Osteocyte (in vitro differentiated cells): ENCODE results near the gene CD101. TPM values are rescaled to one million over a fixed set of nuclear protein-coding genes. Genes with fewer than 3 reads are reported as not detected.

Experiments
- DNase-seq: peaks from one replicate; pipeline ENCODE4 v3.0.0; 2021; ENCODE audit warnings: mixed read lengths; ENCODE audit not compliant: unreplicated experiment; ENCODE audit errors: extremely low spot score
- H3K27ac Mint-ChIP-seq: one replicate; pipeline ENCODE4 v1.8.0; 2021; ENCODE audit warnings: mild to moderate bottlenecking, mixed read lengths; ENCODE audit not compliant: unreplicated experiment
- H3K27me3 Mint-ChIP-seq: one replicate; pipeline ENCODE4 v1.8.0; 2021; ENCODE audit warnings: mixed read lengths; ENCODE audit not compliant: unreplicated experiment
- H3K36me3 Mint-ChIP-seq: one replicate; pipeline ENCODE4 v1.8.0; 2021; ENCODE audit warnings: mixed read lengths; ENCODE audit not compliant: unreplicated experiment
- H3K4me1 Mint-ChIP-seq: one replicate; pipeline ENCODE4 v1.8.0; 2021; ENCODE audit warnings: mixed read lengths; ENCODE audit not compliant: unreplicated experiment
- H3K4me3 Mint-ChIP-seq: one replicate; pipeline ENCODE4 v1.8.0; 2021; ENCODE audit warnings: mild to moderate bottlenecking, moderate library complexity, mixed read lengths; ENCODE audit not compliant: unreplicated experiment
- H3K9me3 Mint-ChIP-seq: one replicate; pipeline ENCODE4 v1.8.0; 2021; ENCODE audit warnings: mixed read lengths; ENCODE audit not compliant: unreplicated experiment
- total RNA-seq: library from RNA; stranded (reverse); gene quantifications from 2 replicates; pipeline ENCODE4 v1.2.1, GENCODE V29; 2021
- TF ChIP-seq, protein P1 (sequence below): fragments of 200-600 bp; sonication (generic); IDR thresholded peaks from 2 replicates; pipeline ENCODE4 v1.5.0; 2021; ENCODE audit warnings: antibody characterized with exemption, mild to moderate bottlenecking, moderate library complexity

The CD101 gene
- total RNA-seq, 1 donor from 2014 or later: 0.78 TPM

GRCh38 chr1:117007719-117008013, 6.1 kb downstream of the CD101 start:
- no peak overlapping the region for H3K27ac Mint-ChIP-seq

GRCh38 chr1:117008656-117009055, 7.1 kb downstream of the CD101 start:
- DNase-seq: no peak
- H3K27me3 Mint-ChIP-seq: peaks cover 11% of the 10 kb centered on the region
- TF ChIP-seq, protein P1, sequence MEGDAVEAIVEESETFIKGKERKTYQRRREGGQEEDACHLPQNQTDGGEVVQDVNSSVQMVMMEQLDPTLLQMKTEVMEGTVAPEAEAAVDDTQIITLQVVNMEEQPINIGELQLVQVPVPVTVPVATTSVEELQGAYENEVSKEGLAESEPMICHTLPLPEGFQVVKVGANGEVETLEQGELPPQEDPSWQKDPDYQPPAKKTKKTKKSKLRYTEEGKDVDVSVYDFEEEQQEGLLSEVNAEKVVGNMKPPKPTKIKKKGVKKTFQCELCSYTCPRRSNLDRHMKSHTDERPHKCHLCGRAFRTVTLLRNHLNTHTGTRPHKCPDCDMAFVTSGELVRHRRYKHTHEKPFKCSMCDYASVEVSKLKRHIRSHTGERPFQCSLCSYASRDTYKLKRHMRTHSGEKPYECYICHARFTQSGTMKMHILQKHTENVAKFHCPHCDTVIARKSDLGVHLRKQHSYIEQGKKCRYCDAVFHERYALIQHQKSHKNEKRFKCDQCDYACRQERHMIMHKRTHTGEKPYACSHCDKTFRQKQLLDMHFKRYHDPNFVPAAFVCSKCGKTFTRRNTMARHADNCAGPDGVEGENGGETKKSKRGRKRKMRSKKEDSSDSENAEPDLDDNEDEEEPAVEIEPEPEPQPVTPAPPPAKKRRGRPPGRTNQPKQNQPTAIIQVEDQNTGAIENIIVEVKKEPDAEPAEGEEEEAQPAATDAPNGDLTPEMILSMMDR: no peak
- no peak overlapping the region for H3K4me3 Mint-ChIP-seq
- no peaks in the 10 kb centered on the region for H3K36me3 Mint-ChIP-seq
- no peak overlapping the region for H3K27ac Mint-ChIP-seq
- H3K4me1 Mint-ChIP-seq: no peaks in the 10 kb centered on the region
- H3K9me3 Mint-ChIP-seq: no peaks in the 10 kb centered on the region

More at GRCh38 chr1:117007719-117008013, 6.1 kb downstream of the CD101 start:
- H3K27me3 Mint-ChIP-seq: peaks cover 11% of the 10 kb centered on the region
- no peaks in the 10 kb centered on the region for H3K36me3 Mint-ChIP-seq
- no peaks in the 10 kb centered on the region for H3K9me3 Mint-ChIP-seq
- no peak overlapping the region for H3K4me3 Mint-ChIP-seq
- TF ChIP-seq, protein P1: no peak
- no peak for DNase-seq
- peaks cover 2% of the 10 kb centered on the region for H3K4me1 Mint-ChIP-seq

GRCh38 chr1:117009132-117009531, 7.6 kb downstream of the CD101 start:
- Mint-ChIP-seq H3K27ac (no peak overlapping the region), H3K4me3 (no peak overlapping the region), H3K4me1 (no peaks in the 10 kb centered on the region), H3K27me3 (peaks cover 11% of the 10 kb centered on the region), H3K9me3 (no peaks in the 10 kb centered on the region), H3K36me3 (no peaks in the 10 kb centered on the region)
- TF ChIP-seq, protein P1: no peak
- DNase-seq: no peak

GRCh38 chr1:117010310-117010969, 8.9 kb downstream of the CD101 start:
- Mint-ChIP-seq H3K27ac (no peak overlapping the region), H3K4me1 (no peaks in the 10 kb centered on the region), H3K4me3 (no peak overlapping the region), H3K36me3 (no peaks in the 10 kb centered on the region), H3K27me3 (peaks cover 9% of the 10 kb centered on the region), H3K9me3 (no peaks in the 10 kb centered on the region)
- TF ChIP-seq, protein P1: no peak
- no peak for DNase-seq

- Mint-ChIP-seq H3K27me3 (peaks cover 3% of the 10 kb centered on the region), H3K27ac (no peak overlapping the region), H3K4me3 (no peak overlapping the region), H3K4me1 (no peaks in the 10 kb centered on the region), H3K36me3 (no peaks in the 10 kb centered on the region), H3K9me3 (no peaks in the 10 kb centered on the region)
- TF ChIP-seq, protein P1: no peak
- DNase-seq: no peak
Observed at GRCh38 chr1:117011334-117011733, 9.8 kb downstream of the CD101 start.
